BLaER1 treated with 17β-estradiol and CSF1 and Interleukin-3, amounts not matched to agents 10 nM and 100 nM (cell line): ENCODE measurements around the gene SCG3.

Experiments
- H3K27ac ChIP-seq, 11 experiments: shearing (Covaris generic); formaldehyde crosslinking; 2 replicates each; pipeline ENCODE4 v1.8.1; 2022
- H3K27me3 ChIP-seq, 11 experiments: shearing (Covaris generic); formaldehyde crosslinking; 2 replicates each; pipeline ENCODE4 v1.8.1; 2022
- H3K36me3 ChIP-seq, 11 experiments: shearing (Covaris generic); formaldehyde crosslinking; 2 replicates each; pipeline ENCODE4 v1.8.1; 2022
- H3K4me1 ChIP-seq, 10 experiments: shearing (Covaris generic); formaldehyde crosslinking; 2 replicates each; pipeline ENCODE4 v1.8.1; 2022
- H3K4me2 ChIP-seq, 11 experiments: shearing (Covaris generic); formaldehyde crosslinking; 2 replicates each; pipeline ENCODE4 v1.8.1; 2022
- H3K4me3 ChIP-seq, 10 experiments: shearing (Covaris generic); formaldehyde crosslinking; 2 replicates each; pipeline ENCODE4 v1.8.1; 2022
- H3K9ac ChIP-seq, 11 experiments: shearing (Covaris generic); formaldehyde crosslinking; 2 replicates each; pipeline ENCODE4 v1.8.1; 2022
- H3K9me3 ChIP-seq, 11 experiments: shearing (Covaris generic); formaldehyde crosslinking; replicated peaks in 1 of 11; 2 replicates each; pipeline ENCODE4 v1.8.1; 2022
- H4K20me1 ChIP-seq, 11 experiments: shearing (Covaris generic); formaldehyde crosslinking; 2 replicates each; pipeline ENCODE4 v1.8.1; 2022
- Cebpa-rat ChIP-seq, 11 experiments: shearing (Covaris generic); IDR thresholded peaks; 2 replicates each; pipeline ENCODE4 v1.8.1; 2022

Gene SCG3

GRCh38 chr15:51696566-51696965 lies 15.3 kb downstream of the SCG3 start:
- H3K4me3 ChIP-seq, result no peak overlapping the region
- H3K27me3 ChIP-seq, result no peaks in the 10 kb centered on the region
- TF ChIP-seq Cebpa-rat (IDR thresholded peaks at IDR 0.05), result no peak
- no peaks in the 10 kb centered on the region for H3K36me3 ChIP-seq
- no peaks in the 10 kb centered on the region for H3K9me3 ChIP-seq
- H3K4me1 ChIP-seq, result peaks cover 0 to 22% (median 9%) of the 10 kb centered on the region in 10 experiments; a peak in 13 of 20 replicates
- no peak overlapping the region for H3K27ac ChIP-seq
- H4K20me1 ChIP-seq, result no peaks in the 10 kb centered on the region
- H3K9ac ChIP-seq, result no peak overlapping the region
- no peak overlapping the region for H3K4me2 ChIP-seq

GRCh38 chr15:51697163-51697562 lies 15.9 kb downstream of the SCG3 start:
- Histone ChIP-seq H3K9ac (no peak overlapping the region), H3K4me3 (no peak overlapping the region), H3K27ac (no peak overlapping the region), H4K20me1 (no peaks in the 10 kb centered on the region), H3K9me3 (no peaks in the 10 kb centered on the region), H3K4me2 (no peak overlapping the region), H3K36me3 (no peaks in the 10 kb centered on the region), H3K4me1 (peaks cover 0 to 16% (median 4%) of the 10 kb centered on the region in 10 experiments; a peak in 13 of 20 replicates), H3K27me3 (no peaks in the 10 kb centered on the region)
- TF ChIP-seq Cebpa-rat (IDR thresholded peaks at IDR 0.05), result no peak

- no peaks in the 10 kb centered on the region for H3K36me3 ChIP-seq
Measured at GRCh38 chr15:51699373-51699772, 18.1 kb downstream of the SCG3 start.

GRCh38 chr15:51702710-51703109 lies 21.4 kb downstream of the SCG3 start:
- Histone ChIP-seq H3K4me1 (no peaks in the 10 kb centered on the region), H3K27me3 (no peaks in the 10 kb centered on the region), H3K4me2 (no peak overlapping the region), H3K9me3 (no peaks in the 10 kb centered on the region), H3K4me3 (no peak overlapping the region), H3K36me3 (no peaks in the 10 kb centered on the region), H3K9ac (no peak overlapping the region), H4K20me1 (no peaks in the 10 kb centered on the region), H3K27ac (no peak overlapping the region)
- TF ChIP-seq Cebpa-rat (IDR thresholded peaks at IDR 0.05), result no peak

More at GRCh38 chr15:51699373-51699772, 18.1 kb downstream of the SCG3 start:
- Histone ChIP-seq H3K27me3 (no peaks in the 10 kb centered on the region), H3K27ac (no peak overlapping the region), H3K4me3 (no peak overlapping the region), H3K9me3 (no peaks in the 10 kb centered on the region), H3K9ac (no peak overlapping the region), H4K20me1 (no peaks in the 10 kb centered on the region), H3K4me1 (no peaks in the 10 kb centered on the region), H3K4me2 (no peak overlapping the region)
- TF ChIP-seq Cebpa-rat (IDR thresholded peaks at IDR 0.05), result no peak

- TF ChIP-seq Cebpa-rat (IDR thresholded peaks at IDR 0.05), result no peak
- Histone ChIP-seq H3K9ac (no peak overlapping the region), H3K36me3 (0 out of 22 replicates have a peak, but pooled peaks cover 0 to 7% (median 0%) of the 10 kb centered on the region in 11 experiments), H3K4me3 (no peak overlapping the region), H4K20me1 (no peaks in the 10 kb centered on the region), H3K4me1 (no peaks in the 10 kb centered on the region), H3K4me2 (no peak overlapping the region), H3K27ac (no peak overlapping the region), H3K27me3 (no peaks in the 10 kb centered on the region), H3K9me3 (peaks cover 0 to 13% (median 0%) of the 10 kb centered on the region in 11 experiments; a peak in 6 of 22 replicates)
Measured at GRCh38 chr15:51706291-51706690, 25.0 kb downstream of the SCG3 start.

- H3K9me3 ChIP-seq, result peaks cover 0 to 13% (median 0%) of the 10 kb centered on the region in 11 experiments; a peak in 6 of 22 replicates
- no peaks in the 10 kb centered on the region for H3K4me1 ChIP-seq
- 0 out of 22 replicates have a peak, but pooled peaks cover 0 to 7% (median 0%) of the 10 kb centered on the region in 11 experiments for H3K36me3 ChIP-seq
- no peak overlapping the region for H3K9ac ChIP-seq
- no peaks in the 10 kb centered on the region for H3K27me3 ChIP-seq
- no peak overlapping the region for H3K4me2 ChIP-seq
- no peak overlapping the region for H3K4me3 ChIP-seq
- no peaks in the 10 kb centered on the region for H4K20me1 ChIP-seq
- H3K27ac ChIP-seq, result no peak overlapping the region
- TF ChIP-seq Cebpa-rat (IDR thresholded peaks at IDR 0.05), result no peak
Measured at GRCh38 chr15:51706926-51707608, 25.8 kb downstream of the SCG3 start.

GRCh38 chr15:51708013-51708412 lies 26.7 kb downstream of the SCG3 start:
- Histone ChIP-seq H4K20me1 (no peaks in the 10 kb centered on the region), H3K4me2 (no peak overlapping the region), H3K4me3 (no peak overlapping the region), H3K27ac (no peak overlapping the region), H3K36me3 (0 out of 22 replicates have a peak, but pooled peaks cover 0 to 7% (median 0%) of the 10 kb centered on the region in 11 experiments), H3K9me3 (peaks cover 0 to 13% (median 0%) of the 10 kb centered on the region in 11 experiments; a peak in 6 of 22 replicates), H3K4me1 (no peaks in the 10 kb centered on the region), H3K9ac (no peak overlapping the region), H3K27me3 (no peaks in the 10 kb centered on the region)
- TF ChIP-seq Cebpa-rat (IDR thresholded peaks at IDR 0.05), result no peak

- H4K20me1 ChIP-seq, result no peaks in the 10 kb centered on the region
- no peak overlapping the region for H3K9ac ChIP-seq
- peak overlapping the region in 1 of 11 experiments; percentile 1; a peak in 1 of 22 replicates for H3K4me2 ChIP-seq
- H3K4me3 ChIP-seq, result no peak overlapping the region
- H3K9me3 ChIP-seq, result peaks cover 0 to 13% (median 0%) of the 10 kb centered on the region in 11 experiments; a peak in 6 of 22 replicates
- no peaks in the 10 kb centered on the region for H3K27me3 ChIP-seq
- no peak for TF ChIP-seq Cebpa-rat (IDR thresholded peaks at IDR 0.05)
- no peak overlapping the region for H3K27ac ChIP-seq
- 0 out of 22 replicates have a peak, but pooled peaks cover 0 to 7% (median 0%) of the 10 kb centered on the region in 11 experiments for H3K36me3 ChIP-seq
- H3K4me1 ChIP-seq, result no peaks in the 10 kb centered on the region
Measured at GRCh38 chr15:51709031-51709430, 27.7 kb downstream of the SCG3 start.

GRCh38 chr15:51714162-51714561 lies 32.9 kb downstream of the SCG3 start:
- H4K20me1 ChIP-seq, result no peaks in the 10 kb centered on the region
- no peaks in the 10 kb centered on the region for H3K27me3 ChIP-seq
- no peak overlapping the region for H3K4me2 ChIP-seq
- no peak overlapping the region for H3K4me3 ChIP-seq
- H3K36me3 ChIP-seq, result peaks cover 0 to 17% (median 1%) of the 10 kb centered on the region in 11 experiments; a peak in 5 of 22 replicates
- no peak overlapping the region for H3K9ac ChIP-seq
- no peaks in the 10 kb centered on the region for H3K4me1 ChIP-seq
- no peak for TF ChIP-seq Cebpa-rat (IDR thresholded peaks at IDR 0.05)
- no peak overlapping the region for H3K27ac ChIP-seq
- H3K9me3 ChIP-seq, result peaks cover 0 to 2% (median 0%) of the 10 kb centered on the region in 11 experiments; a peak in 6 of 22 replicates

- Histone ChIP-seq H3K4me2 (no peak overlapping the region), H3K27me3 (no peaks in the 10 kb centered on the region), H4K20me1 (no peaks in the 10 kb centered on the region), H3K36me3 (peaks cover 0 to 21% (median 4%) of the 10 kb centered on the region in 11 experiments; a peak in 10 of 22 replicates), H3K27ac (no peak overlapping the region), H3K9me3 (no peaks in the 10 kb centered on the region), H3K9ac (no peak overlapping the region), H3K4me1 (no peaks in the 10 kb centered on the region), H3K4me3 (no peak overlapping the region)
- no peak for TF ChIP-seq Cebpa-rat (IDR thresholded peaks at IDR 0.05)
Measured at GRCh38 chr15:51714911-51715310, 33.6 kb downstream of the SCG3 start.
